NCI-H524 (cell line): Measurements from ENCODE around the gene TMEM209.
"Not testable (repeated sequence)": the region's sequence is repeated elsewhere in the genome, so short reads cannot be mapped to it uniquely, and the experiment has no call there.

Experiments
- DNase-seq, 2 experiments: peaks; one replicate each; lab custom pipeline; 2025; lab: John Stamatoyannopoulos, UW

Gene TMEM209

GRCh38 chr7:130127404-130127803, 77.8 kb downstream of the TMEM209 start:
- no peak for DNase-seq

GRCh38 chr7:130126840-130127239, 78.4 kb downstream of the TMEM209 start:
- not testable (repeated sequence) for DNase-seq

- DNase-seq = no peak
These were observed 80.5 kb downstream of the TMEM209 start for GRCh38 chr7:130124711-130125110.

GRCh38 chr7:130123501-130123900, 81.7 kb downstream of the TMEM209 start:
- DNase-seq = no peak

- no peak for DNase-seq
These were observed 86.4 kb downstream of the TMEM209 start for GRCh38 chr7:130118801-130119200.

GRCh38 chr7:130118294-130118693, 86.9 kb downstream of the TMEM209 start:
- DNase-seq = no peak

GRCh38 chr7:130114776-130115175, 90.4 kb downstream of the TMEM209 start:
- no peak for DNase-seq
